IPS-NIHi11 (cell line): ENCODE data around the gene PAX1.
A peak's percentile ranks its signal among the peaks of the same experiment; 100 is the strongest.

Experiments used
- DNase-seq: peaks from one replicate; pipeline ENCODE4 v3.0.0; 2012; ENCODE audit warnings: mixed read lengths, low spot score

PAX1 gene

DNA sequence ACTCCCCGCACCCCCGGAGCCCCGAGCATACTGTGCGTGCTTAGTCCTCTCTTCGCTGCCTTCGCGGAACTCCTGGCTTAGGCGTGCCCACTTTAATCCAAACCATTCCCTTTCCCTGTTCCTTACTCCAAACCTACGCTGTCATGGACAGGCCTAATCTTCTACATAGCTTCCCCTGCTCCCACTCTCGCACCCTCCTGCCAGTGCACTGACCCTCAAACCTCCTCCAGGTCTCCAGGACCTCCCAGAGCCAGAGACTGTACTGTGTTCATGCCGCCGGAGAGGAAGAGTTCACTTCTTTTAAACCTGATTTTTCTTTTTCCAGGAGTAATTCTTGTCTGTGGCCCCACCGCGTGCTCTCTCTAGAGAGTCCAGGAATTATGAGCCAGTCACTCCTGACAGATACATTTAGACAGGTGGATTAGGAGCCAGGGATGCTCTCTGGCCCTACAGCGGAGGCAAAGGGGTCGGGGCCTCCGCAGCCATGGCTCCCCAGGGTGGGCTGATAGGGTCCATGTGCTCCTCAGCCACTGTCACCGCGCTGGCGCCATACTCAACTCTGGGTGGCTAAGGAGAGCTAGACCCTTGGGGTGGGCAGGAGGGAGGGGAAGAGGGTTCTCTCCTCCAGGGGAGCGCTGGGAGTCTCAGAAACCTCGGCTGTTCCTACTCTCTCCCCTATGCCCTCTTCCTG lies 1.6 kb upstream of the PAX1 start:
- no peak for DNase-seq

DNA sequence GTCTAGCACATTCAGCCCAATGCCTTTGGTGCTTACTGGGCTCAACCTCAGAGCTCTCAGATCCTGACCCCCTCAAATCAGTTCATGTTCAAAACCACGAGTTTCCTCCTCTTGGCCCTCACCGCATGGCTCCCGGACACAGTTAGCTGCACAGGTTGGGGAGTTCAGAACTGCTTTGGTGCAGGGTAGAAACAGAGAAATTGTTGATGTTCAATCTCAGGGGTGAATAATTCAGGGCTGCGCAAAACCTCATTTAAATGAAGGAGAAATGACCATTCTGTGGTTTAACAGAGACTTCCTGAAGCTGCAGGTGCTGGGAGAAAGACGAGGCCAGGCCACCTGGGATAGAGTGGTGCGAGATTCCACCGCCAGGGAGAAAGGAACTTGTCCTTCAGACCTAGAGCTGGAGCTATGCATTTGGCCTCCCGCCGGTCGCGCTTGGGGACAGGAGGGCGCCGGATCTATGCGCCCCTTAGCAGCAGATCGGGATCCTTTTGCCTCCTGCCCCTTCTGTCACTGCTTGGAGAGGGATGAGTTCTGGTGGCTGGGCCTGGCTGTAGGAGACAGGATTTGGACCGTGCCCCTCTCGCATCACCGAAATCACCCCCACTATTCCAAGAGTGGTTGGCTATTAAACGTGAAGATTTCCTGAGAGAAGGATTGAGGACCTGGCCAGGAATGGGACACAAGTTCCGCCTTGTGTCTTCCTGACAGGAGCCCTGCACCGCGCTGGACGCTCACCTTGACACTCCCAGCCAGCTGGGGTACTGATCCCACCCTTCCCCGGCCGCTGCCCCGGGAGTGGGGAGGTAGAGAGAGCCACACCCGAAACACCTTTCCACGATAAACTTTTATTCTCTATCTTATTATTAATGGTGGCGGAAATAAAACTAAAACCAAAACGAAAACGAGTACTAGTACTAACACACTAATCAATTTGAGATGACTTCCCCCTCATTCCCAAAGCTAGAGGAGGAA lies 767 bp upstream of the PAX1 start:
- no peak for DNase-seq

DNA sequence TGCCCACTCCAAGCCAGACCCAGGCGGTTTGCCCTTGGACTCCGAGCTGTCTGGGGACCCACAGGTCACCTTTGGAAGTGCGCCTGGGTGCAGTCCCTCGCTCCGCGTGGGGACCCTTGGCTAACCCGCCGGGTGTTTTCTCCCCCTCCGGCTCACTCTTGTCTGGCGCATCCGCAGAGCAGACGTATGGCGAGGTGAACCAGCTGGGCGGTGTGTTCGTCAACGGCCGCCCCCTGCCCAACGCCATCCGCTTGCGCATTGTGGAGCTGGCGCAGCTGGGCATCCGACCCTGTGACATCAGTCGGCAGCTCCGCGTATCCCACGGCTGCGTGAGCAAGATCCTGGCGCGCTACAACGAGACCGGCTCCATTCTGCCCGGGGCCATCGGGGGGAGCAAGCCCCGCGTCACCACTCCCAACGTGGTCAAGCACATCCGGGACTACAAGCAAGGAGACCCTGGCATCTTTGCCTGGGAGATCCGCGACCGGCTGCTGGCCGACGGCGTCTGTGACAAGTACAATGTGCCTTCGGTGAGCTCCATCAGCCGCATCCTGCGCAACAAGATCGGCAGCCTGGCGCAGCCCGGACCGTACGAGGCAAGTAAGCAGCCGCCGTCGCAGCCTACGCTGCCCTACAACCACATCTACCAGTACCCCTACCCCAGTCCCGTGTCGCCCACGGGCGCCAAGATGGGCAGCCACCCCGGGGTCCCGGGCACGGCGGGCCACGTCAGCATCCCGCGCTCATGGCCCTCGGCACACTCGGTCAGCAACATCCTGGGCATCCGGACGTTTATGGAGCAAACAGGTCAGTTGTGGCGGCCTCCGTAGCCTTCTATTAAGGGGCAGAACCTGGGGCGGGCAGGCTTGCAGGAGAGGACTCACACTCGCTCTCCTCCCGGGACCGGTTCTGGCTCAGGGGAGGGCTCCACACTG lies 1.1 kb downstream of the PAX1 start:
- no peak for DNase-seq

DNA sequence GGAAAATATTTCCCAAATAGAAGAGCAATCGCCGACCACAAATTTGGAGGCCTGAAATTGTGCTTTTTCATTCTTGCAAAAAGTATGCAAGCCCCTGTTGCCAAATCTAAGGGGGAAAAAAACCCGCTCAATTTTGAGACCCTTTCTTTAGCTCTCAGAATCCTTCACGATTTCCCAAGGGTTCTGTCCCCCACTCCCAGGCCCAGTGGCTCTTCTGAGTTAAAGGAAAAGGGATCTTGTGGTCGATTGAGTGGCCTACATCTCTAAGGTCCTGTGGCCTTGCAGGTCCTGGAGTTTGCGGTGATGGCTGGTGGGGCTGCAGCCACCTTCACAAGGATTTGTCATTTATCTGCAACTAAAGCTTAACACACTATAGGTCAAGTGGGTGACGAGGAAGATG lies 1.8 kb downstream of the PAX1 start:
- no peak for DNase-seq

DNA sequence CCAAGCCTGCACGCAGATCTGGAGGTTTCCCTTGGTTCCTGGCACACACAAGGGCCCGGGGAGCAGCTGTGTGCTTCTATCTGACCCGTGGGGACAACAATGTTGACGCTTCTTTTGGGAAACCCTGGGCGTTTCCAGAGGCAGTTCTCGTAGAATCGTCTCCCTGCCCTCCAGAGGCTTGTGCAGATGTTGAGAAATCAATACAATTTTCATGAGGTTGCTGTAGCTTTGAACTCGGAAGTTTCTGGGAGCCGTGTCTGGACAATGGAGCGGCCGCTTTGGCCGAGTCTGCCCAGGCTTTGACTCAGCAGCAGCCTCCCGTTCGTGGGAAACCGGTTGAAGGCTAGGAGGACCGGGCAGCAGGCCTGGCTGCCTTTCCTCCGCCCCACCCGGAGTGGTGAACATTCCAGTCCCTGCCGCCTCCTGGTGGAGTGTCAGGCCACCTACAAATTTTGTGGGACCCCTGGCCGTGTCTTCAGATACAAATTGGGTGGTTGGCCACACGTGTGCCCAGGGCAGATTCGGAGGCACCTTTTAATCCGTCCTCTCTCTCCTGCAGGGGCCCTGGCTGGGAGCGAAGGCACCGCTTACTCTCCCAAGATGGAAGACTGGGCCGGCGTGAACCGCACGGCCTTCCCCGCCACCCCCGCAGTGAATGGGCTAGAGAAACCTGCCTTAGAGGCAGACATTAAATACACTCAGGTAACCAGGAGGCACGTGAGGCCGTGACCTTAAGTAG lies 2.7 kb downstream of the PAX1 start:
- DNase-seq, result no peak

DNA sequence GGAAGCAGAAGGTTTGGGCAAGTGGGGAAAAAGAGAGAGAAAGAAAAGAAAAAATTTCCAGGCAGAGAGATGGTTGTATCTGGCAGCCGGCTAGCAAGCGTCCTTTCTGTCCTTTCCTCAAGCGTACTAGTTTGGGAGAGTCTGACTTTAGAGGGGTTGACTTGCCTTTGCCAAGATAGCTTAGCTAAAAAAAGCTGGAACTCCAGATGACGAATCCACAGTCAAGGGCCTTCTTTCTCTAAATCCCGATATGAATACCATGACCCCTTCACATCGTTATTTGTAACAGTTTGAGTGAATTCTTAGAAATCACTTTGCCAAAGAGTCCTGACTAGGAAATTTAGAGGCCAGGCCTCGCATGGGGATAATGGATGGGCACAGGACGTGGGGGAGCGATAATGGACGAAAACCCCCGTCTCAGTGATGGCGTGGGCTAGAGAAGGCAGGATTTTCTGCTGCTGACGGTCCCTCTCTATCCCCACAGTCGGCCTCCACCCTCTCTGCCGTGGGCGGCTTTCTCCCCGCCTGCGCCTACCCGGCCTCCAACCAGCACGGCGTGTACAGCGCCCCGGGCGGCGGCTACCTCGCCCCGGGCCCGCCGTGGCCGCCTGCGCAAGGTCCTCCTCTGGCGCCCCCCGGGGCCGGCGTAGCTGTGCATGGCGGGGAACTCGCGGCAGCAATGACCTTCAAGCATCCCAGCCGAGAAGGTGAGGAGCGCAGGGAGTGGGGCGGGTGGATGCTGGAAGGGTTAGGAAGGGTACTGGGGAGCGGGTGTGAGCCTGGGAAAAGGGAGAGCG lies 3.5 kb downstream of the PAX1 start:
- DNase-seq, result no peak

DNA sequence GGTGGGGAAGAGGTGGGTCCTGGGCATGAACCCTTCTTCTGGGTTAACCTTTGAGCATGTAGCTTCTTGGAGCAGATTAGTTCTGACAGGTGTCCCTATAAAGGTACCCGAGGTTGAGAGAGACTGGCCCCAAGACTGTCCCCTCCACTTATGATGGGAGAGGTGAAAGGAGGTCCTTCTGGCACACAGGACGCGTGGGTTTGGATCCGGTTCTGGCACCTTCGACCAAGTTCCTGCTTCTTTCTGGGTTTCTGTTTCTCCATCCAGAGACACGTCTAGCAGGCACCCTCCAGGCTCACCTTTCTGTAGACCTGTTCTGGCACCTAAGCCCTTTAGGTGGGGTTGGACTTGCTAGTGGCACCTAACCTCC lies 4.1 kb downstream of the PAX1 start:
- DNase-seq, result no peak

DNA sequence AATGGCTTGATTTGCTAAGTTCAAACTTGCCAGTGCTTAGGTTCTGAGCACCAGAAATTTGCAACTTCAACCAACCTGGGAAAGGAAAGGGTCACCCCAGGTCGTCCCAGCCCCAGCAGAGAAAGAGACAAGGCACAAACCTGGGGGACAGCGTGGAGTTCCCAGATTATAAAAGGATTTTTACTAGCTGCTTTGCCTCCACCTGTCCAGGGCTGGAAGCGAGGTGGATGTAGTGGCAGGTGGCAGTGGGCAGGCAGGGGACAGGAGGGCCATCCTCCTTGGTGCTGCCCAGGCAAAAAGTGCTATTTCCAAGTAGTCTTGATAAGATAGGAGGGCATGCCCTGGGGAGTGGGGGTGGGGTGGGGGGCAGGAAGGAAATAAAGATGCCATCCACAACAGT lies 4.9 kb downstream of the PAX1 start:
- no peak for DNase-seq

DNA sequence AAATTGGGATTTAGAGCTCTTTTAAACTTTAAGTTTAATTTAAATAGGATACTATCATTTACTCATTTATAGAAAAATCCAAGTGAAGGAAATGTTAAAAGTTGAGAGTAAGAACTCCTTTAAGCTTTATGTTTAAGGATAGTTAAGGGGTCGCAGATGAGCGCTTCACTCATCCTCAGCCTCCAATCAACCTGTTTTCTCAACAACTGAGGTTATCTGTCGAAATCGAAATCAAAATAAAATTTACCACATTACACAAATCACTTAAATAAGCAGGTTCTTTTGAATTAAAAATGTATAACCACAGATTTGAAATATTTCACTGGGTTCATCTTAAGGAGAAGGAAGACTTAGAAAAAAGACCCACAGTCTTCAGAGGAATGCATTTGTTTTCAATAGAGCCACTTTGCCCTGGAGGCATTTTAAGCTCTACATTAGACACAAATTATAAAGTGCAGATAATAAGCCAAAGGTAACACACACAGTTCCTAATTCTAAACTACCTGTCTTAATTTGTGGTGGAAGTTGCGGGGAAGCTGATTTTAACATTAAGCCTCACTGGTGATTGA lies 5.5 kb downstream of the PAX1 start:
- no peak for DNase-seq

DNA sequence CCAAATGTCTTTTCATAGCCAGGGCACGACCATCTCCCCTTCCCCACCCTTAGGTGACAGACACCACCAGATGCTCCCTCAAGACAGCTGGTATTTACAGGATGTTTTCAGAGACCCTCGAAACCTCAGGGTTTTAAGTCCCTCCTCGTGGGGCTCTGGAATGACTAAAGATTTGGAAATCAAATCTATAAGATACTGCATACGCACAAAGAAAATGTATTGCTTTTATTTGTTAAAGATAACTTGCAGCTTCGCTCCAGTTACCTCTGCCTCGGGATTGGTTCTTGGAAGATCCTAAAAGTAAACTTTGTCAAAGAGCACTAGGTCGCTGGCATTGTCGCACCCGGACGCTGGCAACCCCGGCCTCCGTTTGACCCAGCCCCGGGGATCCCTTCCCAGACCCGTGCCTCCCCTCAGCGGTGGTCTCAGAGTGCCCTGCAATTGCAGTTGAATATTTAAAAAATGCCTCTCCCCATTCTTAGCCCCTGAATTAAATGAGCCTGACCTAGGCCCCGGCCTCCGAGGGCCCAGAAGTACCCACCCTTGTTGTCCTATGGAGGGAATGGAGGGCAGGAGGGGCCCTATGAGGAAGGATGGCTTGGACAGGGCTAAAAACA lies 7.1 kb downstream of the PAX1 start:
- no peak for DNase-seq

DNA sequence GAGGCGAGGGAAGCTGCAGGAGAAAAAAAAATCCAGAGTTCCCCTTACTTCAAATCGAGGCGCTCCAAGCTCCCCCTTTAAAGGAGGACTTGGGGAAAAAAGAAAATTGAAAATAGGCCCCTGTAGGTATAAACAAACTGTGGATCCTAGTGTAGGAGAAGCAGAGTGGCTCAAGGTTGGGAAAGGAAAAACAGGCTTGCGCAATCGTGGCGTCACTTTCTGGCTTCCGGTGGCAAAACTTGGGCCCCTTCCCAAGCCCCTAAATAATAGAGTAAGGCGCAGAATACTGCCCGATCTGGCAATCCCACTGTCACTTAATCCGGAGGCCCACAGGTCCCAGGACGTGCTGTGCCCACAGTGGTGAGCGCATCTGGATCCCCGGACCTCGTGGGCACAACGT lies 8.0 kb downstream of the PAX1 start:
- DNase-seq, result no peak

DNA sequence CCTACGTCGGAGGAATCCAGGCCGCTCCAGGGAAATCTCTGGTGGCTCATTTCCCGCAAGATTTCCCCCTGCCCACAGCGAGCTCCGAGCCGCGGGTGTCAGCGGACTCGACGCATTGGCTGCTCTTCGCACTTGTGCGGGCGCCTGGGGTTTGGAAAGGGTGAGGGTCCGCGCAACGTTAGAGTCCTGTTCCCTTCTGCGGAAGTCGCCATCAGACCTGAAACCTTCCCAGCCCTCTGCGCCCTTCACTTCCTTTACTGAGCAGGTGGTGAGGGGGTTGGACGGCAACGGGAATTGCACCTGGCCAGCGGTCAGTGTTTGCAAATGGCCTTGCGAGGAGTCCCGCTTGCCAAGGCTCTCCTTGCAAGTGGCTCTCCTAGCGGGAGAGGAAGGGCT lies 8.4 kb downstream of the PAX1 start:
- no peak for DNase-seq

DNA sequence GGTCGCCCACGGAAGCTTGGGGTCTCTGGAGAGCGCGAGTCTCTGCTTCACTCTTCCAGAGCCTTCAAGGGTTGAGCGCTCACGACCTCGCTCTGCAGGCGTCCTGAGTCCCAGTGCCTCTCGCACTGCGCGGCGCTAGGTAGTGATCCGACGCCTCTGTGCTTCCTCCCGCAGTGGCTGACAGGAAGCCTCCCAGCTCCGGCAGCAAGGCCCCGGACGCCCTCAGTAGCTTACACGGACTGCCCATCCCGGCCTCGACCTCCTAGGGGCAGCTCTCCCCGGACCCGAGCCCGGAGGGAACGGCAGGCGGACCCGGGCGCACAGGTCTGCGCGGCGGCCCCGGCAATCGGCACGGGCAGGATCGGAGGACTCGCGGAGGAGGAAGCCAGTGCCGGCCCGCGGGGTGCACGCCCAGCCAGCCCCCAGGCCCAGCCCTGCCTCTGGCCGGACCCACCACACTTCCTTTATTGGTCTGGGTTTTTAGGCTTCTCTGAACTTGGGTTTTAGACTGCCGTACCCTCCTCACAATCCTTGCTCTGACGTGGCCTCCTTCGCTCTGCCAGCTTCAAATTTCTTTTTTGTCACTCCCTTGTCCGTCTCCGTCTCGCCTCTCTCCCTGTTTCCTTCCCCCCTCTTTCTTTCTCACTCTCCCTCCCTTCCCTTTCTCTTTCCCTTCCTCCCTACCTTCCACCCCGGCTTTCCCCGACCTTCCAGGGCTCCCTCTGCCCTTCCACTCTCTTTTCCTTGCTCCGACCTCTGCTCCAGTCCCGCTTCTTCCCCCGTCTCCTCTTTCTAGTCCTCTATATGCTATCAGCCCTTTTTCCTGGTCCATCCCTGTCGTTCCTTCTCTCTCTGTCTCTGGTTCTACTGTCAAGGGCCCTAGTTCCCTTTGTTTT lies 9.1 kb downstream of the PAX1 start:
- peak; percentile 65 for DNase-seq

DNA sequence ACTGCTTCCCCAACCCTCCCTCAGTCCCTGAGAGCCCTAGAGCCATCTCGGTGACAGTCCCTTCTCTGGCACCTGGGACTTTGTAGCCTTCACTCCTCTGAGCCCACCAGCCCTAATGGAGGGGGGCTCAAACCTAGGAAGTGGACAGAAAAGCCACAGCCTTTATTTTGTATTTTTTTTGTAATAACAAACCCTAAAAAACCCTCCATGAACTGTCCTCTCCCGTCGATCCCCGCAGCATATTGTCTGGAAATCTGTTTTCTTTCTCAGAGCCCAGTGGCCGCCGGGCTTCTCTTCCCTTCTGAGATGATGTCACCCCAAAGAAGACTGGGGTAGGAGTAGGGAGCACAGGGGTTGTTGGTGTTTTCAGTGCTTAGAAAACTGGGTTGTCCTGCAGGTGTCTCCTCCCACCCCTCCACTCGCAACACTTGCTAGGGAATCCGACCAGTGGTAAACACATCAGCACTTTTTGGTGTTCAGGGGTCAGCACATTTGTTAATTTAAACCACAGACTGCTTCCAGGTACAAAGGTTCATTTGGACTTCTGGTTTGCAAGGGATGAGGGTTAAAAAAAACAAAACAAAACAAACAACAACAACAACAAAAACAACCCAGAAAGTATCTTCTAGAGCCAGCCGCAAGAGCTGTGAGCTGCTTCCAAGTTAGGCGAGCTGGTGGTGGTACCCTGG lies 9.9 kb downstream of the PAX1 start:
- no peak for DNase-seq

DNA sequence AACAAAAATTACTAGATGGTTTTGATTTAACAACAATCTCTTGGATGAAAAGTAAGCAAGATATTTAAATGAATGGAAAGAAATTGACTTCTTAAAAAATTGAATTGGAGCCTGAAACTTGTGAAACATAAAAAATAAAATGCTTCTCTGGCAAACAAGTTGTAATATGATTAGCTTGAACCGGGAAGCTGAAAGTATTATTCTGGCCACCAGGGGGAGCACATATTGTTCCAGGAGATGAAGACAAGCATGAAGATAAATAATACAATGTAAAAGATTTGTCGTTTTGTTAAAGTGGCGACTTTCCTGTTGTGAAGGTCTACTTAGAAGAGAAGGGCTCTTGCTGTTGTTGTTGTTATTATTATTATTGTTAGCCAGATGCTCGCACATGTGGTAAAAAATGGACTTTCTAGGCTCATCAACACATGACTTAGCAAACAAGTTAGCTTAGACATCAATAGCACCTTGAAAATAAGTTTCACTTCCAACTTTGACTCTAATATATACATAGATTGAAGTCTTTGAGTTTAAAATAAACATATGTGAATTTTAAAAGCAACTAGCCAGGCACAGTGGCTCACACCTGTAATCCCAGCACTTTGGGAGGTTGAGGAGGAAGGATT lies 14.2 kb downstream of the PAX1 start:
- DNase-seq, result no peak

DNA sequence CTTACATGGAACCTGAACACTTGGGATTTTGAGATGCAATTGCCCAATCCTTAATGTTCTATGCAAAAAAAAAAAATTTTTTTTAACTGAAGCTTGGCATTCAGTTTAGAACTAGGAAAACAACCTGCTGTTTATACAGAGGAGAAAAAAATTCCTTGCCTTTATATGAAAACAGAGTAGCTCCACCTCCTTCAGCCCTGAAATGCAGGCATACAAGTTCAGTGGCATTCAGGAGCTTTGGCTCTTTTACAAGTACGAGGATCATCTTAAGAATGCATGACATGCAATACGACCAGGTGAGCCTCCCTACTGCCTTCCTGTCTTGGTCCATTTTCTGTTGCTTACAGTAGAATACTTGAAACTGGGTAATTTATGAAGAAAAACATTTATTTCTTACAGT lies 20.4 kb downstream of the PAX1 start:
- DNase-seq, result no peak

DNA sequence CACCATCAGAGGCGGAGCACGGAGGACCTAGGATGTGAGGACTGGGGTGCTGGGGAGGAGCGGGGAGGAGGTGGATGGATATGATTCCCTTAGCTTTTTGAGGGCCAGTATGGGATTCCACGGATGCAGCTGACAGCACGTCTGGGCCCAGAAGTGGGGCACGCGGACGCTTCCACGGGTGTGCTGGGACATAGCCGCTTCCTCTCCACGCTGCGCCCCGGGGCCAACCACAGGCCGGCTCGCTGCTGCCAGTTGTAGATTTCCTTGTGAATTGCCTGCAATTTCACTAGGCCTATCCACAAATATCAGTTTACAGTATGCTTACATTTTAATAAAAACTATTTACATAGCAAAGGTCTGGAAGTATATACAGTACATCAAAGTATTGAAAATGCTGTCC lies 23.9 kb downstream of the PAX1 start:
- DNase-seq, result no peak

DNA sequence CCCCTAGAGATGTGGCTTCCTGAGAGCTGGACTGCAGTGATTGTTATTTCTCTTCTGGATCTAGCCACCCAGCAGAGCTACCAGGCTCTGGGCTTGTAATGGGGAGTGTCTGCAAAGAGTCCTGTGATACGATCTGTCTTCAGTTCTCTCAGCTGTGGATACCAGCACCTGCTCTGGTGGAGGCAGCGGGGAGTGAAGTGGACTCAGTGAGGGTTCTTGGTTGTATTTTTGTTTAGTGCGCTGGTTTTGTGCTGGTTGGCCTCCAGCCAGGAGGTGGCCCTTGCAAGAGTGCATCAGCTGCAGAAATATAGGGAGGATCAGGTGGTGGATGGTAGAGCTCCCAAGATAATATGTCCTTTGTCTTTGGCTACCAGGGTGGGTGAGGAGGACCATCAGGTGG lies 33.7 kb downstream of the PAX1 start:
- DNase-seq, result no peak
